PC-3 (cell line): Measurements from ENCODE around the gene CAMK1D.

Experiments
- EZH2 ChIP-seq: fragments of 300-600 bp; sonication (generic); IDR thresholded peaks from one replicate; pipeline ENCODE4 v1.6.1; 2017; ENCODE audit warnings: antibody characterized with exemption, mild to moderate bottlenecking, low read length; ENCODE audit not compliant: unreplicated experiment
- TF ChIP-seq, protein P1 (sequence below): fragments of 300-600 bp; sonication (generic); conservative IDR thresholded peaks from 2 replicates; pipeline ENCODE4 v1.5.1; 2017; ENCODE audit warnings: antibody characterized with exemption, low read depth, mild to moderate bottlenecking, low read length

DNA sequence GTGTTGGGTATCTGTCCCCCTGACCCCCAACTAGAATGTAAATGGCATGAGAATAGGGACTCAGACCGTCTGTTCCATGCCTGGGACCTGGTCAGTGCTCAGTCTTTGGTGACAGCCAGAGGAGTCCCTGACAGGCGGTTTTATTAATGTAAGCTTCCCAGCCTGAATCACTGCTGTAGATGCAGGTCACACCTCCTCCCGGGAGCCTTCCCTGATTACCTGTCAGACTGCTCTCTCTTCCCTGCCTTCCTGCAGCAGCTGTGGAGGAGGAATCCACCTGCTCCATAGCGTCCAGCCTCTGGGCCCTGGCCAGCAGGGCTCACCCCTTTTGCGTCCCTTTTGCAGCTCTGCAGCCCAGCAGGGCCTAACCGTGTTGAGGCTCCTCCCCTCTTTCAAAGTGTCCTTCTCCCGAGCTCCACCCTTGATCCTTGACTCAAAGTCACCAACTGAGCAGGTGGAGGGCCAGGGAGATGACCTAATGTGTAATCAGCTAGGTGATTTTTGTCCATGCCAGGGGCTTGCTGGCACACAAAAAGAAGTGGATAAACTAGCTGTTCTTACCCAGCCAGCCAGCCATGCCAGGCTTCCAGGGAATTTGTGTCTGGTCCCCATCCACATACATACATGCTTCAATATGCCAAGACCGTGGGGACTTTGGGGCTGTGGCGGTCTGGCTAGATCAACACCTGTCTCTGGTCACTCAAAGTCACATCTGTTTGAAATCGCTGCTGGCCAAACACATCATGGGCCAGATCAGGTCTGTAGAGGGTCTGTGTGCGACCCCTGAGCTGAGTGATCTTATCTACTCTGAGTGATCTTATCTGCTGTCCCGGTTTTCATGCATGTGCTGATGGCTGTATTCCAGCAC is 457.1 kb downstream of the CAMK1D start:
- TF ChIP-seq, protein P1, sequence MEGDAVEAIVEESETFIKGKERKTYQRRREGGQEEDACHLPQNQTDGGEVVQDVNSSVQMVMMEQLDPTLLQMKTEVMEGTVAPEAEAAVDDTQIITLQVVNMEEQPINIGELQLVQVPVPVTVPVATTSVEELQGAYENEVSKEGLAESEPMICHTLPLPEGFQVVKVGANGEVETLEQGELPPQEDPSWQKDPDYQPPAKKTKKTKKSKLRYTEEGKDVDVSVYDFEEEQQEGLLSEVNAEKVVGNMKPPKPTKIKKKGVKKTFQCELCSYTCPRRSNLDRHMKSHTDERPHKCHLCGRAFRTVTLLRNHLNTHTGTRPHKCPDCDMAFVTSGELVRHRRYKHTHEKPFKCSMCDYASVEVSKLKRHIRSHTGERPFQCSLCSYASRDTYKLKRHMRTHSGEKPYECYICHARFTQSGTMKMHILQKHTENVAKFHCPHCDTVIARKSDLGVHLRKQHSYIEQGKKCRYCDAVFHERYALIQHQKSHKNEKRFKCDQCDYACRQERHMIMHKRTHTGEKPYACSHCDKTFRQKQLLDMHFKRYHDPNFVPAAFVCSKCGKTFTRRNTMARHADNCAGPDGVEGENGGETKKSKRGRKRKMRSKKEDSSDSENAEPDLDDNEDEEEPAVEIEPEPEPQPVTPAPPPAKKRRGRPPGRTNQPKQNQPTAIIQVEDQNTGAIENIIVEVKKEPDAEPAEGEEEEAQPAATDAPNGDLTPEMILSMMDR, result no peak
- TF ChIP-seq EZH2, result no peak
